Measurements from ENCODE around the gene GOLGA6L2.

DNA sequence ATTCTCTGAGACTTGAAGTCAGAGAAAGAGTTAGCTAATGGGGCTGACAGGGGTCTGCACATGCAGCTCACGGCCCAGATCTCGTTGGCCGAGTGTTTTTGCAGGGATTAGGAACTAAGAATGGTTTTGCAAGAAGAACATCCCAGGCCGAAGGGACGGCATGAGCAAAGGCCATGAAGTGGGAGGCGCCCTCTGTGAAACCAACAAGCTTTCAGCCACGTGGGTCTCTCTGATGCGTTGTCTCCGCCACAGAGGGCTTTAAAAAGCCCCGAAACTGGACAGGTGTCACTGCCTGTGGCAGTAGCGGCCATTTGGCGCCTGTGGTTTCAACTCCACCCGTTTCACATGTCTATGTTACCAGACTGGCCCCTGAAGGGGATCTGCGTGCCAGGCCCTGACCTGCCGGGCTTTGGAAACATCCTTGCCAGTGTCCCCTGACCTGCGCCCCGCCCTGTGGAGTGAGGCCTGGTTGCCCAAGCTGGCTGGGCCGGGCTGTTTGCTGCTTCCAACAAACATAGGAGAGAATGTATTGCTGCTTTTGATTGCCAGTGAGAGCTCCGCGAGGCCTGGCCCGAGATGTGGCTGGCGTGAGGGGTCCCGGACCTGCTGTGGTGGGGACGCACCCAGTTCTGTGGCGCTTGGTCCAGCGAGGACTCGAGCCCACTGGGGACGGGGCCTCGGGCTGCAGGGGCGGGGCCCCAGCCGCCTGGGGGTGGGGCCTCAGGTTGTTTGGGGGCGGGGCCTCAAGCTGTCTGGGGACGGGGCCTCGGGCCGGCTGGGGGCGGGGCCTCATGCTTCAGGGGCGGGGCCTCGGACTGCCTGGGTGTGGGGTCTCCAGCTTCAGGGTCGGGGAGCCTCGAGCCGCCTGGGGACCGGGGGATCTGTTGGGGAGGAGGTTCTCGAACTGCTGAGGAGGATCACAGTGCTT is 30.4 kb downstream of the GOLGA6L2 start:
- TF ChIP-seq CTCF (IDR thresholded peaks at IDR 0.05; ENCODE audit: borderline replicate concordance, extremely low read depth, low read length, poor library complexity, severe bottlenecking) (no peak), EZH2 (IDR thresholded peaks at IDR 0.05; ENCODE audit: borderline replicate concordance, low read depth, low read length, severe bottlenecking) (no peak)

Data from DND-41 (cell line).